SK-N-SH (cell line): ENCODE results near the gene KRTAP13-1.

ENCODE experiments used
- ELF1 ChIP-seq: IDR thresholded peaks from 2 replicates; pipeline ENCODE4 v1.4.0; 2012
- EP300 ChIP-seq, 2 experiments: IDR thresholded peaks; 2 replicates each; pipeline versions ENCODE4 v1.4.0 to v1.6.1; 2012; ENCODE audit warnings: borderline replicate concordance in 1 of 2, low read depth in 1 of 2, low read length in 1 of 2
- EZH2phosphoT487 ChIP-seq: fragments of 200-600 bp; sonication (generic); IDR thresholded peaks from 2 replicates; pipeline ENCODE4 v1.6.1; 2017; ENCODE audit warnings: low read depth, mixed run types, mild to moderate bottlenecking, antibody characterized with exemption, moderate library complexity, borderline replicate concordance
- FOXM1 ChIP-seq: IDR thresholded peaks from 2 replicates; pipeline ENCODE4 v1.4.0; 2012; ENCODE audit warnings: low read depth, mild to moderate bottlenecking
- POLR2AphosphoS5 ChIP-seq: IDR thresholded peaks from 2 replicates; pipeline ENCODE4 v1.6.1; 2012; ENCODE audit warnings: low read depth, low read length
- RAD21 ChIP-seq: IDR thresholded peaks from 2 replicates; pipeline ENCODE4 v1.6.1; 2012; ENCODE audit warnings: mild to moderate bottlenecking, low read length
- RCOR1 ChIP-seq: fragments of 150-350 bp; IDR thresholded peaks from 2 replicates; pipeline ENCODE4 v1.6.1; 2017; ENCODE audit warnings: antibody characterized with exemption, low read length
- SIN3A ChIP-seq: IDR thresholded peaks from 2 replicates; pipeline ENCODE4 v1.6.1; 2012; ENCODE audit warnings: low read depth, mild to moderate bottlenecking, low read length, moderate library complexity, borderline replicate concordance
- YY1 ChIP-seq: IDR thresholded peaks from 2 replicates; pipeline ENCODE4 v1.4.0; 2012; ENCODE audit warnings: low read depth, mild to moderate bottlenecking
- TF ChIP-seq, protein P1 (sequence below): fragments of 200-600 bp; sonication (generic); IDR thresholded peaks from 2 replicates; pipeline ENCODE4 v1.6.1; 2017; ENCODE audit warnings: antibody characterized with exemption, mild to moderate bottlenecking, moderate library complexity
- TF ChIP-seq, protein P2 (sequence below): IDR thresholded peaks from 2 replicates; pipeline ENCODE4 v1.4.0; 2012; ENCODE audit warnings: low read depth
- TF ChIP-seq, protein P3 (sequence below): IDR thresholded peaks from 2 replicates; pipeline ENCODE4 v1.6.1; 2012; ENCODE audit warnings: mild to moderate bottlenecking, low read depth, low read length, moderate library complexity
- TF ChIP-seq, protein P4 (sequence below): IDR thresholded peaks from 2 replicates; pipeline ENCODE4; 2012
- TF ChIP-seq, protein P5 (sequence below): fragments of 150-350 bp; IDR thresholded peaks from 2 replicates; pipeline ENCODE4 v1.6.1; 2017; ENCODE audit warnings: antibody characterized with exemption, low read length, low read depth, borderline replicate concordance

DNA sequence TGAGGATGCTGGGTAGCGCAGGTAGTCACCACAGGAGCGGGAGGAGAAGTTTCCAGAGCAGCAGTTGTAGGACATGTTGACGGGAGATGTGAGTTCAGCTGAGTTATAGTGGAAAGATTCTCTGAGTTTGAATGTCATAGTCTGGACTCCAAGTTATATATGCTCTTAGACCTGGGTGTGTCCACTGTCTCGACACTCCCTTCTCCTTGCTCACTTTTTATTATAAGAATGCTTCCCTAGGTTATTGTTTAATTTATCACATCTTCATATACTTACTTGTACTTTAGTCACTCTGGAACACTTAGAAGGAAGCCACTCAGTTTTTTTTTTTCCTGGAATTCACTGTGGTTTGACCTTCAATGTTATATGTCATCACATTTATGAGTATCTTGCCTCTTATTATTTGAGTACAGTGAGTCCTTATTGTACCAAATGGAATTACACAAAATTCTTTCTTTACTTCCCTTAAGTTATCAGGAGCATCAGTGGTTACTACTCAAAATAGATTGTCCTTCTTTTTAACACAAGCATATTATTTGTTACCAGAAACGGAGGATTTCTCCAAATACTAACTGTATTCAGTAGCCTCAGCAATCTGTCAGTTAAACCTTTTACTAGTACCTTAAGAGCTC, 23.6 kb upstream of the KRTAP13-1 start, which contains the start of gene KRTAP13-2:
- TF ChIP-seq YY1, result no peak
- TF ChIP-seq, protein P1, sequence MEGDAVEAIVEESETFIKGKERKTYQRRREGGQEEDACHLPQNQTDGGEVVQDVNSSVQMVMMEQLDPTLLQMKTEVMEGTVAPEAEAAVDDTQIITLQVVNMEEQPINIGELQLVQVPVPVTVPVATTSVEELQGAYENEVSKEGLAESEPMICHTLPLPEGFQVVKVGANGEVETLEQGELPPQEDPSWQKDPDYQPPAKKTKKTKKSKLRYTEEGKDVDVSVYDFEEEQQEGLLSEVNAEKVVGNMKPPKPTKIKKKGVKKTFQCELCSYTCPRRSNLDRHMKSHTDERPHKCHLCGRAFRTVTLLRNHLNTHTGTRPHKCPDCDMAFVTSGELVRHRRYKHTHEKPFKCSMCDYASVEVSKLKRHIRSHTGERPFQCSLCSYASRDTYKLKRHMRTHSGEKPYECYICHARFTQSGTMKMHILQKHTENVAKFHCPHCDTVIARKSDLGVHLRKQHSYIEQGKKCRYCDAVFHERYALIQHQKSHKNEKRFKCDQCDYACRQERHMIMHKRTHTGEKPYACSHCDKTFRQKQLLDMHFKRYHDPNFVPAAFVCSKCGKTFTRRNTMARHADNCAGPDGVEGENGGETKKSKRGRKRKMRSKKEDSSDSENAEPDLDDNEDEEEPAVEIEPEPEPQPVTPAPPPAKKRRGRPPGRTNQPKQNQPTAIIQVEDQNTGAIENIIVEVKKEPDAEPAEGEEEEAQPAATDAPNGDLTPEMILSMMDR, result no peak
- TF ChIP-seq, protein P2, sequence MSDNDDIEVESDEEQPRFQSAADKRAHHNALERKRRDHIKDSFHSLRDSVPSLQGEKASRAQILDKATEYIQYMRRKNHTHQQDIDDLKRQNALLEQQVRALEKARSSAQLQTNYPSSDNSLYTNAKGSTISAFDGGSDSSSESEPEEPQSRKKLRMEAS, result no peak
- no peak for TF ChIP-seq RAD21
- no peak for TF ChIP-seq POLR2AphosphoS5
- no peak for TF ChIP-seq SIN3A
- TF ChIP-seq EZH2phosphoT487, result no peak
- TF ChIP-seq RCOR1, result no peak
- no peak for TF ChIP-seq ELF1
- TF ChIP-seq, protein P3, sequence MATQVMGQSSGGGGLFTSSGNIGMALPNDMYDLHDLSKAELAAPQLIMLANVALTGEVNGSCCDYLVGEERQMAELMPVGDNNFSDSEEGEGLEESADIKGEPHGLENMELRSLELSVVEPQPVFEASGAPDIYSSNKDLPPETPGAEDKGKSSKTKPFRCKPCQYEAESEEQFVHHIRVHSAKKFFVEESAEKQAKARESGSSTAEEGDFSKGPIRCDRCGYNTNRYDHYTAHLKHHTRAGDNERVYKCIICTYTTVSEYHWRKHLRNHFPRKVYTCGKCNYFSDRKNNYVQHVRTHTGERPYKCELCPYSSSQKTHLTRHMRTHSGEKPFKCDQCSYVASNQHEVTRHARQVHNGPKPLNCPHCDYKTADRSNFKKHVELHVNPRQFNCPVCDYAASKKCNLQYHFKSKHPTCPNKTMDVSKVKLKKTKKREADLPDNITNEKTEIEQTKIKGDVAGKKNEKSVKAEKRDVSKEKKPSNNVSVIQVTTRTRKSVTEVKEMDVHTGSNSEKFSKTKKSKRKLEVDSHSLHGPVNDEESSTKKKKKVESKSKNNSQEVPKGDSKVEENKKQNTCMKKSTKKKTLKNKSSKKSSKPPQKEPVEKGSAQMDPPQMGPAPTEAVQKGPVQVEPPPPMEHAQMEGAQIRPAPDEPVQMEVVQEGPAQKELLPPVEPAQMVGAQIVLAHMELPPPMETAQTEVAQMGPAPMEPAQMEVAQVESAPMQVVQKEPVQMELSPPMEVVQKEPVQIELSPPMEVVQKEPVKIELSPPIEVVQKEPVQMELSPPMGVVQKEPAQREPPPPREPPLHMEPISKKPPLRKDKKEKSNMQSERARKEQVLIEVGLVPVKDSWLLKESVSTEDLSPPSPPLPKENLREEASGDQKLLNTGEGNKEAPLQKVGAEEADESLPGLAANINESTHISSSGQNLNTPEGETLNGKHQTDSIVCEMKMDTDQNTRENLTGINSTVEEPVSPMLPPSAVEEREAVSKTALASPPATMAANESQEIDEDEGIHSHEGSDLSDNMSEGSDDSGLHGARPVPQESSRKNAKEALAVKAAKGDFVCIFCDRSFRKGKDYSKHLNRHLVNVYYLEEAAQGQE, result no peak
- no peak for TF ChIP-seq EP300 (IDR thresholded peaks at IDR 0.05; ENCODE audit: borderline replicate concordance in 1 of 2, low read depth in 1 of 2, low read length in 1 of 2)
- no peak for TF ChIP-seq FOXM1
- TF ChIP-seq, protein P4, sequence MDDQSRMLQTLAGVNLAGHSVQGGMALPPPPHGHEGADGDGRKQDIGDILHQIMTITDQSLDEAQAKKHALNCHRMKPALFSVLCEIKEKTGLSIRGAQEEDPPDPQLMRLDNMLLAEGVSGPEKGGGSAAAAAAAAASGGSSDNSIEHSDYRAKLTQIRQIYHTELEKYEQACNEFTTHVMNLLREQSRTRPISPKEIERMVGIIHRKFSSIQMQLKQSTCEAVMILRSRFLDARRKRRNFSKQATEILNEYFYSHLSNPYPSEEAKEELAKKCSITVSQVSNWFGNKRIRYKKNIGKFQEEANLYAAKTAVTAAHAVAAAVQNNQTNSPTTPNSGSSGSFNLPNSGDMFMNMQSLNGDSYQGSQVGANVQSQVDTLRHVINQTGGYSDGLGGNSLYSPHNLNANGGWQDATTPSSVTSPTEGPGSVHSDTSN, result no peak
- TF ChIP-seq, protein P5, sequence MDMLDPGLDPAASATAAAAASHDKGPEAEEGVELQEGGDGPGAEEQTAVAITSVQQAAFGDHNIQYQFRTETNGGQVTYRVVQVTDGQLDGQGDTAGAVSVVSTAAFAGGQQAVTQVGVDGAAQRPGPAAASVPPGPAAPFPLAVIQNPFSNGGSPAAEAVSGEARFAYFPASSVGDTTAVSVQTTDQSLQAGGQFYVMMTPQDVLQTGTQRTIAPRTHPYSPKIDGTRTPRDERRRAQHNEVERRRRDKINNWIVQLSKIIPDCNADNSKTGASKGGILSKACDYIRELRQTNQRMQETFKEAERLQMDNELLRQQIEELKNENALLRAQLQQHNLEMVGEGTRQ, result no peak
